ELR (cell line): ENCODE data around the gene MST1R.

ENCODE experiments used
- DNase-seq: peaks from one replicate; pipeline ENCODE4 v3.0.0-alpha.2; 2015; ENCODE audit warnings: low read depth

Gene MST1R

DNA sequence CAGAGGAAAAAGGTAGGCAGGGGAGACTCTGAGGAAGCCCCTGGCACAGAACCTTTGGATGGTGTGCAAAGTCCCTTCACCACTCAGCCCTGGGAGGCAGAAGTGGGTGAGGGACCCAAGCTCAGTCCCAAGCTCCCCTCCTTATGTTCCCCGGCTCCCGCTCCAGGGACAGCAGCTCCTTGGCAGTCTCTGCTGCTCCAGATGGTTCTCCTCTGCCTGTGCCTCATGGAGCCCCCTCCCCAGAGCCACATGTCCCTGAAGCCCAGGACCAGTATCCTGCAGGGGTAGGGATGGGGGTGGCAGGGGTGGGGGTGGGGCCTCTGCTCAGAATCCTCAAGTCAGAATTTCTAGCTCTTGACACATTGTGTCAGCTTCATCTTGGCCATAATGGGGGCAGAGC is 26.0 kb downstream of the MST1R start:
- no peak for DNase-seq

DNA sequence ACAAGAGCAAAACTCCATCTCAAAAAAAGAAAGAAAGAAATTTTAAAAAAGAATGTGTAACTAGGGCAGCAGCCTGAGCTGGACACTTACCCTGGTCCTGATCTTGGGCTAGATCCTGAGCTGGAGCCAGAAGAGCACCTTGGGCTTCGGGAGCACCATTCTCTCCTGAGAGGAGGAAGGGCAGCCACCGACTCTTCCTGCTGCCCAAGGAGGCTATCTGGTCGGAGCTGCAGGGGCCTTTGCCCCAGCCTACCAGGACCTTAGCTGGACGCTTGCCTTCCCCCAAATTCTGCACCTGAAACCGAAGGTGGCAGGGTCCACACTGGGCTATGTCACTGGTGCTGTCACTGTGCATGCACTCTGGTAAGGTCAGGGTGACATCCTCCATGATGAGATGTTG is 27.1 kb downstream of the MST1R start:
- no peak for DNase-seq

- DNase-seq = no peak
Measured at GRCh38 chr3:49873623-49874022, 30.1 kb downstream of the MST1R start.

- DNase-seq = no peak
Measured at GRCh38 chr3:49872801-49873281, 30.8 kb downstream of the MST1R start.

- no peak for DNase-seq
Measured at GRCh38 chr3:49871531-49872153, 32.0 kb downstream of the MST1R start.

DNA sequence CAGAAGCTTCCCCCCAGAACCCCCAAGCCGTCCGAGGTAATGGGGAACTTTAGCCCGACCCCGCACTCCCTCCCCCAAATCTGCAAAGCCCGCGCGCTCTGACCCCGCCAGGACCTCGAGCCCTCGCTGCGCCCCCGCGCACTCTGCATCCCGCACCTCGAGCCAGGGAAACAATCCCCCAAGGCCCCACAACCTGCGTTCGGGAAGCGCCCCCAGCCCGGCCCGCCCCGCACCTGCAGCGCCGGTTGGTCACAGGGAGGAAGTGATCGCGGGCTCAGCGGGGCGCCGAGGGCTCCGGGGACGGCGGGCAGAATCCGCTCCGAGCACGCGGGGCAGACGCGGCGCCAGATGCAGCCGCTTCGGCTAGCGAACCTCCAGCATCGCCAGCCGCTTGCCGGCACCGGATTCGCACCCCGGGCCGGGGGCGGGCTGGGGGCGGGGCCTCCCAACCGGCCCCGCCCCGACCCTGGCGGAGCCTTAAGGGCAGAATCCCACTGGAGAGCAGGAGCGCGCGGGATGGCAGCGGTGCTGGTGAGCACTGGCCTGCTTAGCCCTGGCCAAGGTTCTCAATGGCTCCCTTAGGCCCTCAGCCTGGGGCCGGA is 34.0 kb downstream of the MST1R start, which contains the start of gene CAMKV:
Gene CAMKV (minus strand): TSS at position 382 of the 602 bp plus-strand sequence. CDS start 7,518 bp downstream, outside the sequence.
- DNase-seq = no peak

DNA sequence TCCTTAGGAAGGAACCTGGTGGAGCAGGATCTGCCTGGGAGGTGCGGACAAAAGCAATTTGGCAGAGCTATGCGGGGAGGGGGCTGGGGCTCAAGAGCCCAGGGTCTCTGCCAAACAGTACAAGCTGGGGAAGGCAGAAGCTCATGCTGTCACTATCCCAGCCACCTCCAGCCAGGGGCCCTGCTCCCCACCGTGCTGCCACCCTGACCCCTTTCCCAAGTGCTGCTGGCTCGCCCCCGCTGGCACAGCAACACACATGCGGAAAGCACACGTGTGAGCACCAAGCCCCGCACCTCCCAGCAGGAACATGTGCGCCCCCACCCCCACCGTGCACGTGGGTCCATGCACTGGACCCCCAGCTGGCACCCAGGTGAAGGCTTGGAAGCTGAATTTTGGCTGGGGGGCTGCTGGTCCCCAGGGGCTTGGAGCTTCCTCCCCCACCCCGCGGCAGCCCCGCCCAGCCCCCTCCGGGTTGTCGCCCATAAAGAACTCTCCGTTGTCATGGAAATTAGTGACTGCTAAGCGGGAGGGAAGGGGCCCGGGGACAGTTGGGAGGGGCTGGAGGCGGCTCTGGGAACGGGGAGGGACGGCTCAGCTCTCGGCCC is 34.7 kb downstream of the MST1R start:
- DNase-seq = no peak

DNA sequence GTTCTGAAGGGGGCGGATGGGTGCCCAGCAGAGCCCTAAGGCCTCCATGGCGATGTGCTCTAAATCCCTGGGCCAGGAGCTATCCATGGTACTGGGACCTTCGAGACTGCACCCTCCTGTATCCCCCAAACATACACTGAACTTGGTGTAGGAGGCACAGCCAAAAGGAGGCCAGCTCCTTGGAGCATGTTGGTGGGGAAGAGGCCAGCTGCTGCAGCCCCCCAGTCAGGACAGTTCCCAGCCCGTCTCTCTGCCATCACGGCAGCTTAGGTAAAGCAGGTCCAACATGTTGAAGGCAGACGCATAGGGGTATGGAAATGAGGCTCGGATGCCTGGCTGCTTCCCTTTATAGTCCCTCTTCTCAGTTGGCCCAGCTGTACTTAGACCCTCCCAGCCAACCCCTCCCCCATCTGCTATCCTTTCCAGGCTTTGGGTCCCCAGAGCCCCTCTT is 35.8 kb downstream of the MST1R start:
- peak; percentile 55 for DNase-seq

GRCh38 chr3:49867400-49867799 is 36.3 kb downstream of the MST1R start:
- no peak for DNase-seq

- no peak for DNase-seq
Measured at GRCh38 chr3:49865198-49865784, 38.4 kb downstream of the MST1R start.

GRCh38 chr3:49864505-49864904 is 39.2 kb downstream of the MST1R start:
- DNase-seq = no peak

DNA sequence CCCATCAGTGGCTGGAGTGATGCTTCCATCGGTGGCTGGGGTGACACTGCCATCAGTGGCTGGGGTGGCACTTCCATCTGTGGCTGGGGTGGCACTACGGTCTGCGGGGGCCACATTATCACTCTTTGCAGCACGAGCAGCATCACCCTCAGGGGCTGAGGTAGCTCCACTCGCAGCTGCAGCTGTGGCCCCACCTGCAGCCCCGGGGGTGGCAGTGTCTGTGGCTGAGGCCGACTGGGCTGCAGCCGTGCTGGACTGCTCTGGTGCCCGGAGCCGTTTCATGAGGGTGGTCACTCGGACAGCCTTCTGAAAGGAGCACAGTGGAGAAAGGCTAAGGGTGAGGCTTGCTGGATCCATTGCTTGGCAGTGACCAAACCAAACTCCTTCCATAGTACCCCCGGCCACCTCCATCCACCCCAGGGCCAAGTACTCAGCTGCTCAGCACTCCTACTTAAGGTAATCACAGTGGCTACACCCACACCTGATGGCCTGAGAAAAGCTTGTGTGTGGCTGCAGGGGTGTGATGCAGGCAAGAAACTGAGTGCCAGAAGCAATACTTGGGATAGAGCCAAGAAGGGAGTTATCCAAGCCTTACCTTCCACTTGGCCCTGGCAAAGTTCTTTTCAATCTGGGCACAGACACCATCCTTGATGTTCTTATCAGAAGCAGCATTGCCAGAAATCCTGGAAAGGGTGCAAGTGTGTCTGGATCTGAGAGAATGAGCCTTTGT is 43.9 kb downstream of the MST1R start:
- no peak for DNase-seq

DNA sequence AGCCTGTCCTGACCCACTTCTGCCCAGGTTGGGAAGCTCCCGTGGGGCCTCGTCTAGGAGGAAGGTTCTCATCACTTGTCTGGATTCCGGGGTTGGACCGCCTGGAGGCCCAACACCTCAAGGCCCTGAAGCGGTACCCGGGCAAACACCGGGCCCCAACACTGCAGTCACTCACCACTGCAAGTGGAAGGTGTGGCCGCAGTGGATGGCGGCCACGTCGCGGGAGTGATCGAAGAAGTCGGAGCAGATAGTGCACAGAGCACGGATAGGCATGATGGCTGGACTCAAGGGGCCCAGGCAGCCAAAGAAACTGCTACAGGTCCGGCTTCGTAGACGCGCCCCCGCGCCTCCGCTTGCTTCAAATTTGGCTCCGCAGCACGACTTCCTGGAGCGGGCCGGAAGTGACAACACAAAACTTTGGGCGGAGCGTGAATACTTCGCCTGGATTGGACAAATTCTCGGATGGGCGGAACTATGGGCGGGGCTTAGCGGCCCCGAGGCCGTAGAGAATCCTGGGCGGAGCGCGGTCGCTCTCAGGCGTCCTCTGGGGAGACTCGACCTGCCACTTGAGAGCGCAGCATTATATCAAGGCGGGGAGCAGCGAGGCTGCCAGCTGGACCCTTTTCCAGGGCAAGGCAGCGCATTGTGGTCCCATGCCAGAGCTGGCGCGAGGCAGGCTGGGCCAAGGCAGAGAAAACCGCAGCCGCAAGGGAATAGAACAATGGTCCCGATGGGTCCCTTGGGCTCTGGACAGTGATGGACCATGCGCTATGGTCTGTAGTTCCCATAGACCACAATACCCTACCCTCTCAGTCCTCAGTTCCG is 47.3 kb downstream of the MST1R start, which contains the start of gene TRAIP:
Gene TRAIP (minus strand): TSS at position 384 of the 825 bp plus-strand sequence. CDS start 111 bp downstream, at position 273.
- peak; percentile 95 for DNase-seq

- no peak for DNase-seq
Measured at GRCh38 chr3:49855662-49856061, 48.0 kb downstream of the MST1R start.

DNA sequence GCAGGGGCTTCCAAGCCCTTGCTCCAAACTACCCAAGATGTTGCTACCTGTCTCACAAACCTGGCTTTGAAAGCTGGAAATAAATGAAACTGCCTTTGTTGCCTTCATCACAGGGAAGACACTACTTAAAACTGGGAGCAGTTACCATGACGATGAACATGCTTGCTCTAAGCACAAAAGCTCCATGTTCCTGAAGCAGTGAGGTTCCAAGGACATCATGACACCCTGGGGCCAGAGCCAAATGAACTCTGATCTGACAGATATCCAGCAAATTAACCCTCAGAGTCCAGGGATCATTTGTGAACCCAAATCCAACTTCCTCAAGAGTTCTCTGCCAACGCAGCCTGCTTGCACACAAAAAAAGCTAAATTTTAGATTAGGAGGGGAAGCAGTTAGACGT is 58.0 kb downstream of the MST1R start:
- DNase-seq = no peak

- peak; percentile 58 for DNase-seq
Measured at GRCh38 chr3:49844464-49845183, 59.0 kb downstream of the MST1R start.

DNA sequence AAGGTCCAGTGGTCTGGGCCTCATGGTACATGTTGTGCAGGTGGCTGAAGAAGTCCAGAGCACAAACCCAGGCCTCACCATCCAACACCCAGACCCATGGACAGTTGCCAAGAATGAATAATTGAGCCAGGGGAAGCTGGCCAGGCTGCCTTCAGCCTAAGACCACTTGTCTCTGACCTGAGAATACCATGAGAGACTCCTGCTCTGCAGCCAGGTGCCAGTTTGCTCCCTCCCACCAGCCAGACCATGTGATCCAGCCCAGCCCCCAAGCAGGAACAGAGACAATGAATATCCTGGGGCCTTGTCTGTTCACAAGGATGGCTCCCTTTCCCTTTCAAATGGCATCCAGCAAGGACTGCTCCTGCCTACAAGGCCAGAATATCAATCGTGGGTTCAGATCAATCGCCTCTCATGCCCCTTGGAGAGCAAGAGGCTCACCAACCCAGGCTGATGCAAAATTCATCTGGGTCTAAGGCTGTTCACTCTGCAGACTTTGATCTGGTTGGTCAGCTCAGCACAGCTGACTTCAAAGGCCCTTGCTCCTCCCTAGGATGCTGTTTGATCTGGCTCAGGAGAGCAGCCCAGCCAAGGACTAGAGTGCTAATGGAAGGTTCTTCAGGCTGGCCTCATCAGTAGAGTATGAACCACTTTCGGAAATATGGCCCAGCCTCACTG is 60.7 kb downstream of the MST1R start:
- no peak for DNase-seq

- DNase-seq = no peak
Measured at GRCh38 chr3:49841806-49842205, 61.9 kb downstream of the MST1R start.

DNA sequence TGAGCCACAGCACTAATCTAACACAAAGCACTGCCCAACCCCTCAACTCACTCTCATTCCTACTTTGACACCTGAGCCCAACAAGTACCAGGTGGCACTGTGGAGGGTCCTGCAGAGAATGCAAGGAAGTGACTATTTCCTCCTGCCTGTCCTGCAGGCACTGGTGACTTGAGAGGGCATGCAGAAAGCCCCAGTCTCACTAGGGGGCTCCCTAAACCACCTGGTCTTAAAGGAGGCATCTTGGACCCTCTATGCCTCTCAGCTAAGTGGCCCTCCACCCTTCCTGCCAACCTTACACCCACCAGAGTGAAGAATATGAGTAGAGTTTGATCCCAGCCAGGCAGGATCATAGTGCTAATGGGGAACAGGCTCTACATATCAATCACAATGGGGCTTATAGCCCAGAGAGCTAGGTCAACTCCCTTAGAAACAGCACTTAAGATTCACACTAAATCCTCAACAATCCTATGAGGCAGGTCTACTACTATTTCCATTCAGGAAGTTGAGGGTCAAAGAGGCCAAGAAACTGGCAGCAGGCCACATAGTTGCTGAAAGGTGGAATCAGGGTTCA is 62.5 kb downstream of the MST1R start:
- DNase-seq = peak; percentile 33

DNA sequence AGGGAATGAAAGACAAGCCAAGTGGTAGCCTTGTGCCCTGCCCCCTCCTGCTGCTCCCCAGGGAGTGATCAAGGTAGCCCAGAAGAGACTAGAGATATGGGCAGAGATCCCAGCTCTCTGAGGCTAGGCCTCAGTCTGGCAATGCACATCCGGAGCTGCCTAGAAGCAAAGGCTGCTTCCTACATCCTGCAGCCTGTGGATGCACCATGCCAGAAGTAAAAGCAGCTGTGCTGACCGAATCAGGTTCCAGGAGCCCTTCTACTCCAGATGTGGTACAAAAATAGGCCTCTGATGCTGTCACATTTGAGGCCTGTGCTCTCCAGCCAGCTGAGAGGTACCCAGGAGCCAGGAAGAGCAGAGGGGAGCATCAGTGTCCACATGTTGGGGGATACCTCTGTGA is 63.3 kb downstream of the MST1R start:
- DNase-seq = no peak
